ENCODE data around the gene CLHC1.

CLHC1 gene

DNA sequence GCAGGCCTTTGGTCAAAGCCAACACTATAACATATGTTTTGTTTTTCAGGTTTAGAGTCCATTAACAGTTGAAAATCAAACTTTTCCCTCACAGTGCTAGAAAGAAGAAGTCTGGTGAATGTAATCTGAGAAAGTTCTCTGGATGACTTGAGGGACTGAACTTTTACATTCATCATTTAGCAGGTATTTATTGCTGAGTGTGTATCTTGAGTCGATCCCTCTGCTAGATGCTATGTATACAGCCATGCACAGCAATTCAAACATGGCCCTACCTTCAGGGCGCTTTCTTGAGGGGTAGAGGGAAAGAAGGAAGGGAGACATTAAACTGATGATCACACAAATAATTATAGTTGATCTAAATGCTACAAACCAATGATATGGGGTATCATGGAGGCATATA, 89.6 kb downstream of the CLHC1 start:
- TF ChIP-seq CEBPB (IDR thresholded peaks at IDR 0.05) (no peak), RAD21 (IDR thresholded peaks at IDR 0.05; ENCODE audit: low read depth) (no peak), EGR1 (IDR thresholded peaks at IDR 0.05) (no peak), ZBTB7A (IDR thresholded peaks at IDR 0.05; ENCODE audit: low read depth) (no peak), EP300 (IDR thresholded peaks at IDR 0.05; ENCODE audit: borderline replicate concordance) (no peak), USF1 (IDR thresholded peaks at IDR 0.05) (no peak), CREB1 (IDR thresholded peaks at IDR 0.05; ENCODE audit: low read depth) (no peak), NFIC (IDR thresholded peaks at IDR 0.05) (no peak), YY1 (IDR thresholded peaks at IDR 0.05; ENCODE audit: low read depth) (no peak), FOXM1 (IDR thresholded peaks at IDR 0.05; ENCODE audit: borderline replicate concordance, low read depth) (no peak), TEAD4 (IDR thresholded peaks at IDR 0.05) (no peak), TAF1 (IDR thresholded peaks at IDR 0.05; ENCODE audit: low read depth) (no peak), TCF12 (IDR thresholded peaks at IDR 0.05; ENCODE audit: low read depth) (no peak), MAX (IDR thresholded peaks at IDR 0.05) (no peak)
- TF ChIP-seq, protein P1, sequence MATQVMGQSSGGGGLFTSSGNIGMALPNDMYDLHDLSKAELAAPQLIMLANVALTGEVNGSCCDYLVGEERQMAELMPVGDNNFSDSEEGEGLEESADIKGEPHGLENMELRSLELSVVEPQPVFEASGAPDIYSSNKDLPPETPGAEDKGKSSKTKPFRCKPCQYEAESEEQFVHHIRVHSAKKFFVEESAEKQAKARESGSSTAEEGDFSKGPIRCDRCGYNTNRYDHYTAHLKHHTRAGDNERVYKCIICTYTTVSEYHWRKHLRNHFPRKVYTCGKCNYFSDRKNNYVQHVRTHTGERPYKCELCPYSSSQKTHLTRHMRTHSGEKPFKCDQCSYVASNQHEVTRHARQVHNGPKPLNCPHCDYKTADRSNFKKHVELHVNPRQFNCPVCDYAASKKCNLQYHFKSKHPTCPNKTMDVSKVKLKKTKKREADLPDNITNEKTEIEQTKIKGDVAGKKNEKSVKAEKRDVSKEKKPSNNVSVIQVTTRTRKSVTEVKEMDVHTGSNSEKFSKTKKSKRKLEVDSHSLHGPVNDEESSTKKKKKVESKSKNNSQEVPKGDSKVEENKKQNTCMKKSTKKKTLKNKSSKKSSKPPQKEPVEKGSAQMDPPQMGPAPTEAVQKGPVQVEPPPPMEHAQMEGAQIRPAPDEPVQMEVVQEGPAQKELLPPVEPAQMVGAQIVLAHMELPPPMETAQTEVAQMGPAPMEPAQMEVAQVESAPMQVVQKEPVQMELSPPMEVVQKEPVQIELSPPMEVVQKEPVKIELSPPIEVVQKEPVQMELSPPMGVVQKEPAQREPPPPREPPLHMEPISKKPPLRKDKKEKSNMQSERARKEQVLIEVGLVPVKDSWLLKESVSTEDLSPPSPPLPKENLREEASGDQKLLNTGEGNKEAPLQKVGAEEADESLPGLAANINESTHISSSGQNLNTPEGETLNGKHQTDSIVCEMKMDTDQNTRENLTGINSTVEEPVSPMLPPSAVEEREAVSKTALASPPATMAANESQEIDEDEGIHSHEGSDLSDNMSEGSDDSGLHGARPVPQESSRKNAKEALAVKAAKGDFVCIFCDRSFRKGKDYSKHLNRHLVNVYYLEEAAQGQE (IDR thresholded peaks at IDR 0.05; ENCODE audit: low read depth): no peak

GRCh38 chr2:55141572-55142413, 90.3 kb downstream of the CLHC1 start:
- TF ChIP-seq USF1 (IDR thresholded peaks at IDR 0.05) (no peak), RAD21 (IDR thresholded peaks at IDR 0.05; ENCODE audit: low read depth) (no peak), CREB1 (IDR thresholded peaks at IDR 0.05; ENCODE audit: low read depth) (no peak), ZBTB7A (IDR thresholded peaks at IDR 0.05; ENCODE audit: low read depth) (no peak), MAX (IDR thresholded peaks at IDR 0.05) (no peak), NFIC (IDR thresholded peaks at IDR 0.05) (no peak), FOXM1 (IDR thresholded peaks at IDR 0.05; ENCODE audit: borderline replicate concordance, low read depth) (no peak), TEAD4 (IDR thresholded peaks at IDR 0.05) (no peak), YY1 (IDR thresholded peaks at IDR 0.05; ENCODE audit: low read depth) (no peak)

GRCh38 chr2:55140316-55141219, 91.5 kb downstream of the CLHC1 start:
- TF ChIP-seq ZBTB7A (IDR thresholded peaks at IDR 0.05; ENCODE audit: low read depth) (no peak), TCF12 (IDR thresholded peaks at IDR 0.05; ENCODE audit: low read depth) (no peak), CEBPB (IDR thresholded peaks at IDR 0.05) (no peak), USF1 (IDR thresholded peaks at IDR 0.05) (no peak), TEAD4 (IDR thresholded peaks at IDR 0.05) (no peak)

GRCh38 chr2:55139305-55139704, 92.8 kb downstream of the CLHC1 start:
- no peak for TF ChIP-seq YY1 (IDR thresholded peaks at IDR 0.05; ENCODE audit: low read depth)
- TF ChIP-seq, protein P1 (IDR thresholded peaks at IDR 0.05; ENCODE audit: low read depth): no peak
- TF ChIP-seq MAX (IDR thresholded peaks at IDR 0.05): no peak
- no peak for TF ChIP-seq USF1 (IDR thresholded peaks at IDR 0.05)
- no peak for TF ChIP-seq CEBPB (IDR thresholded peaks at IDR 0.05)
- no peak for TF ChIP-seq EP300 (IDR thresholded peaks at IDR 0.05; ENCODE audit: borderline replicate concordance)
- no peak for TF ChIP-seq NFIC (IDR thresholded peaks at IDR 0.05)
- TF ChIP-seq CREB1 (IDR thresholded peaks at IDR 0.05; ENCODE audit: low read depth): no peak
- no peak for TF ChIP-seq TEAD4 (IDR thresholded peaks at IDR 0.05)
- no peak for TF ChIP-seq TAF1 (IDR thresholded peaks at IDR 0.05; ENCODE audit: low read depth)
- no peak for TF ChIP-seq RAD21 (IDR thresholded peaks at IDR 0.05; ENCODE audit: low read depth)
- no peak for TF ChIP-seq ZBTB7A (IDR thresholded peaks at IDR 0.05; ENCODE audit: low read depth)
- TF ChIP-seq TCF12 (IDR thresholded peaks at IDR 0.05; ENCODE audit: low read depth): no peak
- no peak for TF ChIP-seq EGR1 (IDR thresholded peaks at IDR 0.05)
- TF ChIP-seq FOXM1 (IDR thresholded peaks at IDR 0.05; ENCODE audit: borderline replicate concordance, low read depth): no peak
